Measurements from ENCODE around the gene USP31.

DNA sequence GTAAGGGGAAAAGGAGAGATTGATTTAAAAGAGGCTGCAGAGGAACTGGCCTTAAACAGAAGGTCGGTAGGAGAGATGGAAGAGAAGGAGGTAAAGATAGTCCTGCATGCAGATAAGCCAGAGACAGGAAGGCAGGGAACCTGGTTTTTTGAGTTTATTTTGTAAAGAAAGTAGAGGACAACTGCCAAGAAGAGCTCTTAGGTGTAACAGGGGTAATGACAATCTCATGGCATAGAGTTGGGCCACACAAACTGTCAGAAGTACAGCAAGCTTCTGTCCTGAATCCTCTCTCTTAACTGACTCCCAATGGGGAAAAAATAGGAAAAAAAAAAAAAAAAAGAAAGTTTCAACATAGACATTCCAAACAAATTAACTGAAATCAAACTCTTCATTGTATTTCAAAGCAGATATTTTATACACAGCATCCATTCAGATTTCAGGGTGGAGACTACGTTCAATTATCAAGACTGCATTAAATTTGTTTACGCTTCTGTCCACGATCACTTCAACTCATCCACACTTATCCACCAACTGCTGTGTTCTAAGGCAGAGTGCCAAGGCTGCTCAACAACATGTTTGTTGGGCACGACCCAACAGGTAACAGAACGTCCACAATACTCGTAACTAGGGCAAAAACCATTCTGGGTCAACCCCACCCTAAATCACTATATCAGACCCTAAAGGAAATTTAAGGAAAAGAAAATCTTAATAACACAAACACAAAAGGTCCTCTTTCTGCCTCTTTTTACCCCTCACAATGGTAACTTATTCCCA is 34.9 kb downstream of the USP31 start:
- TF ChIP-seq, protein P1, sequence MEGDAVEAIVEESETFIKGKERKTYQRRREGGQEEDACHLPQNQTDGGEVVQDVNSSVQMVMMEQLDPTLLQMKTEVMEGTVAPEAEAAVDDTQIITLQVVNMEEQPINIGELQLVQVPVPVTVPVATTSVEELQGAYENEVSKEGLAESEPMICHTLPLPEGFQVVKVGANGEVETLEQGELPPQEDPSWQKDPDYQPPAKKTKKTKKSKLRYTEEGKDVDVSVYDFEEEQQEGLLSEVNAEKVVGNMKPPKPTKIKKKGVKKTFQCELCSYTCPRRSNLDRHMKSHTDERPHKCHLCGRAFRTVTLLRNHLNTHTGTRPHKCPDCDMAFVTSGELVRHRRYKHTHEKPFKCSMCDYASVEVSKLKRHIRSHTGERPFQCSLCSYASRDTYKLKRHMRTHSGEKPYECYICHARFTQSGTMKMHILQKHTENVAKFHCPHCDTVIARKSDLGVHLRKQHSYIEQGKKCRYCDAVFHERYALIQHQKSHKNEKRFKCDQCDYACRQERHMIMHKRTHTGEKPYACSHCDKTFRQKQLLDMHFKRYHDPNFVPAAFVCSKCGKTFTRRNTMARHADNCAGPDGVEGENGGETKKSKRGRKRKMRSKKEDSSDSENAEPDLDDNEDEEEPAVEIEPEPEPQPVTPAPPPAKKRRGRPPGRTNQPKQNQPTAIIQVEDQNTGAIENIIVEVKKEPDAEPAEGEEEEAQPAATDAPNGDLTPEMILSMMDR (IDR thresholded peaks at IDR 0.05), result no peak
- no peak for TF ChIP-seq EZH2 (IDR thresholded peaks at IDR 0.05; ENCODE audit: borderline replicate concordance, insufficient read depth, low read depth, low read length, poor library complexity, severe bottlenecking)

Measured in B cell (primary cell).